IgD-negative memory B cell (primary cell): ENCODE data around the gene GRHL1. TPM values are rescaled to one million over a fixed set of nuclear protein-coding genes. Genes with fewer than 3 reads are reported as not detected.

ENCODE experiments used
- H3K27ac Mint-ChIP-seq, 3 donors: one replicate each; pipeline ENCODE4 v1.8.0; 2020 to 2022; ENCODE audit warnings: mild to moderate bottlenecking in 3 of 3, mixed read lengths in 3 of 3, moderate library complexity in 1 of 3
- H3K27me3 Mint-ChIP-seq: one replicate; pipeline ENCODE4 v1.8.0; 2021; ENCODE audit warnings: mixed read lengths
- H3K36me3 Mint-ChIP-seq: one replicate; pipeline ENCODE4 v1.8.0; 2020; ENCODE audit warnings: mild to moderate bottlenecking, mixed read lengths
- H3K4me1 Mint-ChIP-seq, 3 donors: one replicate each; pipeline ENCODE4 v1.8.0; 2020 to 2022; ENCODE audit warnings: mixed read lengths in 3 of 3, mild to moderate bottlenecking in 1 of 3
- H3K4me3 Mint-ChIP-seq, 4 donors: one replicate each; pipeline ENCODE4 v1.8.0; 2020 to 2022; ENCODE audit warnings: mild to moderate bottlenecking in 4 of 4, mixed read lengths in 4 of 4, moderate library complexity in 3 of 4
- H3K9me3 Mint-ChIP-seq, 3 donors: one replicate each; pipeline ENCODE4 v1.8.0; 2020 to 2021; ENCODE audit warnings: mixed read lengths in 3 of 3, mild to moderate bottlenecking in 1 of 3
- polyA plus RNA-seq: library from polyadenylated mRNA; unstranded; fragments of 300-500 nt; fragmentation: Illumina TruSeq; gene quantifications from one replicate; pipeline ENCODE4 v1.2.3, GENCODE V29; 2021

GRHL1 gene
- polyA plus RNA-seq, 1 donor from 2014 or later = 0.16 TPM

DNA sequence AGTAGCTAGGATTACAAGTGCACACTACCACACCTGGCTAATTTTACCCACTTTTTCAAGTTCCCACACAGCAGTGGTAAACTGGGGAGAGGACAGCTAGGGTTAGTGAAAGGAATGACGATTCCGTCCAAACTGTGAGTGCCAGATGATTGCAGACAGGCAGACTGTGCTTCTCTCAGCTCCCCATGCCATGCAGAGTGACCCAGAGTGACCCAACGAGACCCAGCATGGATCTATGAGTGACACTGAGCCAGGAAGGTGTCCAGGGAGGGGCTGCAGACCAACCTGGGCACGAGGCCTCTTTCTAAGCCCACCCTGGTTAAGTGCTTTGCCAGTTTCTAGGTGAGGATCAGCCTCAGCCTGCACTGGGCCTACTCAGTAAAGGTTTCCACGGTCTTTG, 84.1 kb downstream of the GRHL1 start:
- Mint-ChIP-seq H3K36me3 (peaks cover 1% of the 10 kb centered on the region), H3K27ac (peak overlapping the region in 1 of 3 donors; percentile 60), H3K4me3 (peak overlapping the region in 1 of 4 donors; percentile 9)

DNA sequence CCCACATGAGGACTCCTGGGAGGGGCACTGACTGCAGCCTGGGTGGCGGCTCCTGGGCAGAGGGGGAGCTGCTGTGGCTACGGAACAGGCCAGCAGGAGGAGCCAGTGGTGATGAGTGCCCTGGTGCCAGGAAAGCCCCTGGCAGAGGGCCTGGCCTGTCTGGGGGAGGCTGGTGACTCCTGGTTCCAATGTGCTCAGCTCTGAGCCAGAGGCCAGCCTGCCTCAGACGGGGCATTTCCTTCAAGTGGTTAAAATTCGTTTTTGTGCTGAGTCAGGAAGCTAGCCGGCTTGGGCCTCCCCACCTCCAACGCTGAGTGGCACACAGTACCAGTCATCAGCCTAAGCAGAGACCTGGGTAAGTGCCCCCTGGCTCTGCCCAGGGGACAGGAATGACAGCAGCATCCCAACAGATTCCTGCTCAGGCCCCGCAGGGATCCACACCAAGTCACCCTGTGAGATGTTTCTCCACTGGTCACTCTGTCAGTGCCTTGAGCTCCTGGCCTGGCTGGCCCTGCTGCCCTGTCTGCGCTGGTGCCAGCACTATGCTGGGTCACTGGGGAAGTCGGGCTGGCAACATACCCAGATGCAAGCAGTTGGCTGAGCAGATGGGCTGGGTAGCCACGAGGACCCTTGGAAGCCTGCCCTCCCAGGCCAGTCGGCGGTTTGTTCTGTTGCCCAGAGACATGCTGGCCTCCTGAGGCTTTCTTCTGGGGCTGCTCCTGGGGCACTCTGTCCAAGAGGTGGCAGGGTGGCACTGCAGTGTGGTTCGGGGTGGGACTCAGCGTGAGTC, 84.8 kb downstream of the GRHL1 start:
- Mint-ChIP-seq H3K36me3 (peaks cover 1% of the 10 kb centered on the region), H3K4me1 (peaks cover 27 to 29% (median 29%) of the 10 kb centered on the region in 3 donors), H3K9me3 (no peaks in the 10 kb centered on the region), H3K4me3 (peak overlapping the region in 1 of 4 donors; percentile 29), H3K27ac (peak overlapping the region in 1 of 3 donors; percentile 60), H3K27me3 (no peaks in the 10 kb centered on the region)

More for the DNA sequence above, 84.1 kb downstream of the GRHL1 start:
- Mint-ChIP-seq H3K9me3 (no peaks in the 10 kb centered on the region), H3K27me3 (no peaks in the 10 kb centered on the region), H3K4me1 (peaks cover 25 to 28% (median 27%) of the 10 kb centered on the region in 3 donors)

DNA sequence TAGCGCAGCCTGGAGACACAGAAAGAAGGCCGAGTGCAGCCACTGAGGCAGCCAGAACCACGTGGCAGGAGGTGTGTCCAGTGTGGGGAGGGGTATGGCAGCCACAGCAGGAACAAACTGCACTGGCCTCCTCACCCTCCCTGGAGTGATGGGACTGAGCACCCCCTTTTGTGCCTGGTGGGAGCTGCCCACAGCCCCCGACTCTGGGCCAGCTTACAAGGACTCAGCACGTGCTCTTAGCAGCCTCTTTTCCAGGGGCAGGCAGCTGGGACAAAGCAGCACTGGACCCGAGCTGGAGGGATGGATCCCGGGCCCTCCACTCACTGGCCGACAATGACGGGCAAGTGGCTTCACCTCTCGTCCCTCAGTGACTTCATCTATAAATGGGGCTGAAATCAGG, 86.6 kb downstream of the GRHL1 start:
- Mint-ChIP-seq H3K27ac (peak overlapping the region in 2 of 3 donors; percentile 72 to 82), H3K4me1 (peaks cover 23 to 34% (median 27%) of the 10 kb centered on the region in 3 donors), H3K4me3 (peak overlapping the region in 1 of 4 donors; percentile 40)

DNA sequence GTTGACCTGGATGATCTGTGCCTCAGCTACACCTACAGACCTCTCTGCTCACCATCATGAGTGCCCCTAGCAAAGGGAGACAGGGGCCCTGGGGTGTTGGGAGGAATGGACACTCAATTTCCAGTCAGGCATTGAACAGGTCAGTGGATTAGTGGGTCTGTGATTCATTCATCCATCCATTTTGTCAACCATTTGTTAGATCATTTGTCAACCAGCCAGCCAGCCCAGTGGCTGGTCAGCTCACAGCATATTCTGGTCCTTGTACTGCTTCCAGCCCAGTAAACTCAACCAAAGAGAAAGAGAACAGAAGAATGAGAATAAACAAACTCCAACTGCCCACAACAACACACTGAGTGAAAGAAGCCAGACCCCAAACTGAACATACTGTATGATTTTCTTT, 87.2 kb downstream of the GRHL1 start:
- no peaks in the 10 kb centered on the region for H3K27me3 Mint-ChIP-seq
- no peaks in the 10 kb centered on the region for H3K9me3 Mint-ChIP-seq
- peak overlapping the region in 1 of 4 donors; percentile 68 for H3K4me3 Mint-ChIP-seq
- H3K27ac Mint-ChIP-seq = peak overlapping the region in 2 of 3 donors; percentile 82 to 95
- peaks cover 1% of the 10 kb centered on the region for H3K36me3 Mint-ChIP-seq
- H3K4me1 Mint-ChIP-seq = peaks cover 23 to 34% (median 27%) of the 10 kb centered on the region in 3 donors

More for the DNA sequence above, 86.6 kb downstream of the GRHL1 start:
- H3K9me3 Mint-ChIP-seq = no peaks in the 10 kb centered on the region
- no peaks in the 10 kb centered on the region for H3K27me3 Mint-ChIP-seq
- peaks cover 1% of the 10 kb centered on the region for H3K36me3 Mint-ChIP-seq

DNA sequence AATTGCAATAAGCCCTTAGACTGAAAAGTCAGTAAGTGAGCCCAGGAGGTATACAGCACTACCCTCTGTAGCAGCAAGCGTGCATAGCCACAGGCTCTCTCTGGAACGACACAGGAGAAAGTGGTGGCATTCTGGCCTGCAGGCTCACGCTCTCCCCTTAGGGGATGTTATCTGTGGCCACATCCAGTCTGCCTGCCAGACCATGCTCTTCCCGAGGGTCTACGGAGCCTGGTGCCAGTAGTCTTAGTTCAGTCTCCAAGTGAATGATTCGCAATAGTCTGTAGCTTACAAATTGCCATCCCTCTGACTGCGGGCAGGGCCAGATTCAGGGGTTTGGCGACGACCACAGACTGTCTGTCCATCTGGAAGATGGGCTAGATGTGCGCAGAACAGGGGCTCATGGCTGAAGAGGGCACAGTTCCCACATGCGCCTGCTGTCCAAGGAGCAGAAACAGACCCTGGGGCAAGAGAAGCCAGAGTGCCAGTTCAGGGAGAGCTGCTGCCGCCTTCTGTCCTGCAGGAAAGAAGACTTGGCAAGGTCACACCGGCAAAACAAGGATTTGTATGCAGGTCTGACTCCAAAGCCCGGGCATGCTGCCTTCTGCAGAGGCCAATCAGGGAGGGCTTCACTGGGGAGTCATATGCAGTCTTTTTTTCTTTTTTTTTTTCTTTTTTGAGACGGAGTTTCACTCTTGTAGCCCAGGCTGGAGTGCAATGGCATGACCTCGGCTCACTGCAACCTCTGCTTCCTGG, 88.3 kb downstream of the GRHL1 start:
- Mint-ChIP-seq H3K27me3 (no peaks in the 10 kb centered on the region), H3K4me1 (peaks cover 17 to 32% (median 25%) of the 10 kb centered on the region in 3 donors), H3K9me3 (no peaks in the 10 kb centered on the region), H3K4me3 (peak overlapping the region in 3 of 4 donors; percentile 9 to 95 (median 19)), H3K36me3 (no peaks in the 10 kb centered on the region), H3K27ac (peak overlapping the region; percentile 19 to 95 (median 46))

DNA sequence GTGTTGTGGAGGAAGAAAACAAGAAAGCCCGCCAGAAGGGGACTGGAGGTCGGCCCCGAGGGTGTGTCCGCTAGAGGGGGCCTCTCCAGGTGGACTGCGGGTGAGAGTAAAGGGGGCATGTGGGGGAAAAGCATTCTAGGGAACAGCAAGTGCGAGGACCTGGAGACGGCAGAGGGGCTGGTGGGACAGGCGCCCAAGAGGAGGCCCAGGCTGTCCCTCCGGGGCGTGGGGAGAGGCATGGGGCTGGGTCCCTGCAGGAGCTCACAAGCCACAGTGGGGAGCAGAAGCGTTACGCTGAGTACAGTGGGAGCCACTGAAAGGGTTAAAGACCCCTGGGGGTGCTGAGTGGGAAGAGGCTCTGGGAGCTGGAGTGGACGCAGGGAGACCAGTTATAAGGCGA, 90.2 kb downstream of the GRHL1 start:
- H3K4me1 Mint-ChIP-seq = peaks cover 10 to 31% (median 22%) of the 10 kb centered on the region in 3 donors
- H3K4me3 Mint-ChIP-seq = peak overlapping the region in 3 of 4 donors; percentile 94 to 95 (median 95)
- H3K27ac Mint-ChIP-seq = peak overlapping the region in 2 of 3 donors; percentile 77 to 95
- no peaks in the 10 kb centered on the region for H3K36me3 Mint-ChIP-seq
- no peaks in the 10 kb centered on the region for H3K9me3 Mint-ChIP-seq
- no peaks in the 10 kb centered on the region for H3K27me3 Mint-ChIP-seq

DNA sequence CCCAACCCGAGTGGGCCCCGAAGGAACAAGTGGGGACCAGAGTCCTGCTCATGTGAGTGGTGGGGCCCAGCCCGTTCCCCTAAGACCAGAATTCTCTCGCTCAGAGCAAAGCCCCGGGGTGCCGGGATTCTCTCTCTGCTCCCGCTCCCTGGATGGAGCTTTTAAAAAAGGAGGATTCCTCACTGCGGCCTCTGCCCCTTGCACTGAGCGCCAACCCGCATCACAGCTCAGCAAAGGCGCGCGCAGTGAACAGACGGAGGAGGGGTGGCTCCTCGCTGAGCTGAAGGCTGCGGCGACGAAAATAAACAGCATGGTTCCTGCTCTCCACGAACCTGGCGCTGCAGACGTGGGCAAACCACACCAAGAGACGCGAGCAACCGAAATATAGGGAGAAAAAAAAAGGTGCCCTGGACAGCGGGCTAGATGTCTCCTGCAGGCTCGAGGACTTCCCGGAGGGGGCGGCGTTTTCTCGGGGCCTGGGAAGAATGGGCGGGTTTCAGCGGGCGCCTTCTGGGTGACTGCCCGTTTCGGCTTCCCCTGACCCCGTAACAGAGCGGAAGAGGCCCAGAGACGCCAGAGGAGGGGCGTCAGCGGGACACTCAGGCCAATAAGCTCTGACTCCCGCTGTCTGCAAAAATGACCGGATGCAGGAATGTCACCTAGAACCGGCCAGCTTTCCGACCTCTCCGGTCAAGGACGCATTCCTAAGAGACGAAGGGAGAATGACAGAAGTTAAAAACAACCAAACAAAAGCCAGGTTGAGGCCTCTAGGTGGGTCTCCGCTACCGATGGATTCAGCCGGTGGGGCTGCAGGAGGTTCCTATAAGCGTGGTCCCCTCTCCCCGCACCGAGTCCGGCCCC, 91.0 kb downstream of the GRHL1 start:
- no peaks in the 10 kb centered on the region for H3K27me3 Mint-ChIP-seq
- peaks cover 2% of the 10 kb centered on the region for H3K36me3 Mint-ChIP-seq
- H3K4me3 Mint-ChIP-seq = peak overlapping the region; percentile 80 to 95 (median 94)
- peak overlapping the region; percentile 93 to 97 (median 95) for H3K27ac Mint-ChIP-seq
- H3K9me3 Mint-ChIP-seq = no peaks in the 10 kb centered on the region
- H3K4me1 Mint-ChIP-seq = peaks cover 12 to 37% (median 25%) of the 10 kb centered on the region in 3 donors

DNA sequence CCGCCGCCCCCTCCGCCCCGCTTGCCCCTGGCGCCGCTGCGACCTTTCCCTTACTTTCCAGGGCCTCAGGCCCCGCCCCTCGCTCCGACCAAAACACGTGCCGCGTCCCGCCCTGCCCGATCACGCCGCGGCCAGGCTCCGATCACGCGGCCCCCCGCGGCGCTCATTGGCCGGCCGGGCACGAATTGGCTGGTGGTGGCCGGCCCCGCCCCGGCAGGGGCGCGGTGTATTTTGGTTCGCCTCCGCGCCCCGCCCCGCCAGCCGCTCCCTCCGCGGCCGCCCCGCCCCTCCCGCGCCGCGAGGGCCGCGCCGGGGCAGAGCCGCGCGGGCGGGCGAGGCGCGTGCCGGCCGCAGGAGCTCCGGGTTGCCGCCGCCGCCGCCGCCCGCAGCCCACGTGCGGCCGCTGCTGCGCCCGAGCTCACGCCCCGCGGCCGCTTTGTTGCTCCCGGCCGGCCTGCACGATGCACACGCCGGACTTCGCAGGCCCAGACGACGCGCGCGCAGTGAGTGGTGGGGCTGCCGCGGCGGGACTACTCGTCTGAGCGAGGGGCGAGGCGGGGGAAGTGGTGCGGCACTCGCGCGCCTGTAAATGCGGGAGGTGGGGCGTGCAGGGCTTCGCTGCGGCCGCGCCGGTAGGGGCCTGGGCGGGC, 91.9 kb downstream of the GRHL1 start, which contains the start of gene KLF11:
Gene KLF11 (plus strand): TSS at position 295 of the 650 bp plus-strand sequence. CDS start 167 bp downstream, at position 462.
- H3K4me3 Mint-ChIP-seq = peak within 1 kb of the TSS; percentile 80 to 95 (median 94)
- H3K27me3 Mint-ChIP-seq = no peaks in the 10 kb centered on the region
- peaks cover 2% of the 10 kb centered on the region for H3K36me3 Mint-ChIP-seq
- no peaks in the 10 kb centered on the region for H3K9me3 Mint-ChIP-seq
- peaks cover 12 to 38% (median 27%) of the 10 kb centered on the region in 3 donors for H3K4me1 Mint-ChIP-seq
- H3K27ac Mint-ChIP-seq = peak within 1 kb of the TSS; percentile 95 to 97 (median 97)

DNA sequence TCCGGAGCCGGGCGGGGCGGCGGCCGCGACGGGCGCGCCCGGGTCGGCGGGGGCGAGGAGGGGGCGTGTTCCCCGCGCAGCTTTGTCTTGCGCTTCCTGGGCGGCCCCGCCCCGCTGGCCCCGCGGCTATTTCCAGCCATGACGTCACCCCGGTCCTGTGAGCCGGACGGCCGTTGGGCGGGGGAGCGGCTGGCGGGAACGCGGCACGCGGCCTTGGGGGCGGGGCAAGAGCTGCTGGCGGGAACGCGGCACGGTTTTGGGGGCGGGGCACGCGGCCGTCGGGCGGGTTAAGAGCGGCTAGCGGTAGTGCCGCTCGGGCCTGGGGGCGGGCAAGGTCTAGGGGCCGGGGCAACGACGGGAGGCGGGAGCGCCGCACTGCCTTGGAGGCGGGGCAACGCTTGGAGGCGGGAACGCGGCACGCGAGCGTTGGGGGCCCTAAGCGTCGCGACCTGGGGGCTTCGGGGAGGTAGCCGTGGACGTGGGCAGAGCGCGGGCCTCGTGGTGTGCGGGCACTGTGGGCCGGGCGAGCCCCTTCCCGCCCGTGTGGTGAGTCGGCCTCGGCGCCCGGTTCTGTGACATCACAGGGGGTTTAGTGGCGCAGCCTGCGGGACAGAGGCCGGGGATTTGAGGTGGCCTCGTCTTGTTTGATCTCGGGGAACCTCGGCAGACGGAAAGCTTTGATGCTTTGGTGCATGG, 92.6 kb downstream of the GRHL1 start:
- Mint-ChIP-seq H3K27ac (peak overlapping the region; percentile 95 to 97 (median 95)), H3K4me1 (peaks cover 14 to 39% (median 23%) of the 10 kb centered on the region in 3 donors), H3K36me3 (peaks cover 2% of the 10 kb centered on the region), H3K4me3 (peak overlapping the region; percentile 76 to 94 (median 90)), H3K9me3 (no peaks in the 10 kb centered on the region), H3K27me3 (no peaks in the 10 kb centered on the region)

DNA sequence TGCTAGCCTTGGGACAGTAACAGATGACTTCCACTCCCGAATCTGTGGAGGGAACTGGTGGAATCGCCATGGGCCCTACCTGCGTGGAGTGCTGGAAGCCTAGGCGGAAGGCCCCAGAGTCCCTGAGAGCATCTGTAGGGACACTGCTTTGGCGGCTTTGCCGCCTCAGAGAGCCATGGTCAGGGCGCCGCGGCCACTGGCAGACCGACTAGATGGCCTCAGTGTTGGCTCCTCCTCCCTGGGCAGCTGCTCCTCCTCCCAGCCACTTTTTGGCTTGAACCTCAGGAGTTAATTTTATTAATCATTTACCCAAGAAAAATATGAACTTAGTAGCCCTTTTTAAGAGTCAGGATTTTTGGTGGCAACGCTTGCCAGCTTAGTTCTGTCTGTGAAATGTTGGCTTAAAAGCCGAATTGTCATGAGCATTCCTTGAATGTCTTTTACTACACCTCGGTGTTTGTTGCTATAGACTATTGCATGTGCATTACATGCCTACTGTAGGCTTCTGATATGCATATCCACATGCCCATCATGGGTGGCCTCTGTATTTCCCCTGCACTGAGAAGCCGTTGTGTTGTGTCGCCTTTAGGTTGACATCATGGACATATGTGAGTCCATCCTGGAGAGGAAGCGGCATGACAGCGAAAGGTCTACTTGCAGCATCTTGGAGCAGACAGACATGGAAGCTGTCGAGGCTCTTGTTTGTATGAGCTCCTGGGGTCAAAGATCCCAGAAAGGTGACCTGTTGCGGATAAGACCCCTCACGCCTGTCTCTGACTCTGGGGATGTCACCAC, 94.3 kb downstream of the GRHL1 start:
- no peaks in the 10 kb centered on the region for H3K27me3 Mint-ChIP-seq
- no peaks in the 10 kb centered on the region for H3K9me3 Mint-ChIP-seq
- H3K36me3 Mint-ChIP-seq = peaks cover 2% of the 10 kb centered on the region
- peaks cover 9 to 31% (median 22%) of the 10 kb centered on the region in 3 donors for H3K4me1 Mint-ChIP-seq
- H3K4me3 Mint-ChIP-seq = peak overlapping the region in 3 of 4 donors; percentile 50 to 87 (median 82)
- H3K27ac Mint-ChIP-seq = peak overlapping the region; percentile 64 to 97 (median 95)

DNA sequence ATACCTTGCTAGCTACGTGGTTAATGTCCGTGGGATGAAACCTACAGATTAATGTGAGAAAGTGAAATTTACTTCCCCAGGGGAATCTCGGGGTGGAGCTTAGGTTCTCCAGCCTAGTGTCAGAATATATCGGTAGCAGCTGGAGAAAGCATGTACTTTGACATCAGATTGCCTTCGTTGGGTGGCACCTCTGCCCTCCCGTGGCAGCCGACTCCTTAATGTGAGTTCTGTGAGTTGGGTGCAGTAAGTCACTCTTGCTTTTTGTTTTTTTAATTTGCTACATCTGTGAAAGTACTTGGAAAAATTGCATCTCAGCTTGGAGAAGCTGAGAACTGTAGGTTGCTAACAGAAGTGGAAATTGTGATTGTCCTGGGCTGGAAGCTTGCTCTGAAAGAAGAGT, 95.4 kb downstream of the GRHL1 start:
- H3K4me1 Mint-ChIP-seq = peaks cover 7 to 29% (median 21%) of the 10 kb centered on the region in 3 donors
- peaks cover 2% of the 10 kb centered on the region for H3K36me3 Mint-ChIP-seq
- no peaks in the 10 kb centered on the region for H3K9me3 Mint-ChIP-seq
- no peaks in the 10 kb centered on the region for H3K27me3 Mint-ChIP-seq
- peak overlapping the region in 2 of 3 donors; percentile 83 to 95 for H3K27ac Mint-ChIP-seq
- H3K4me3 Mint-ChIP-seq = peak overlapping the region in 1 of 4 donors; percentile 87

DNA sequence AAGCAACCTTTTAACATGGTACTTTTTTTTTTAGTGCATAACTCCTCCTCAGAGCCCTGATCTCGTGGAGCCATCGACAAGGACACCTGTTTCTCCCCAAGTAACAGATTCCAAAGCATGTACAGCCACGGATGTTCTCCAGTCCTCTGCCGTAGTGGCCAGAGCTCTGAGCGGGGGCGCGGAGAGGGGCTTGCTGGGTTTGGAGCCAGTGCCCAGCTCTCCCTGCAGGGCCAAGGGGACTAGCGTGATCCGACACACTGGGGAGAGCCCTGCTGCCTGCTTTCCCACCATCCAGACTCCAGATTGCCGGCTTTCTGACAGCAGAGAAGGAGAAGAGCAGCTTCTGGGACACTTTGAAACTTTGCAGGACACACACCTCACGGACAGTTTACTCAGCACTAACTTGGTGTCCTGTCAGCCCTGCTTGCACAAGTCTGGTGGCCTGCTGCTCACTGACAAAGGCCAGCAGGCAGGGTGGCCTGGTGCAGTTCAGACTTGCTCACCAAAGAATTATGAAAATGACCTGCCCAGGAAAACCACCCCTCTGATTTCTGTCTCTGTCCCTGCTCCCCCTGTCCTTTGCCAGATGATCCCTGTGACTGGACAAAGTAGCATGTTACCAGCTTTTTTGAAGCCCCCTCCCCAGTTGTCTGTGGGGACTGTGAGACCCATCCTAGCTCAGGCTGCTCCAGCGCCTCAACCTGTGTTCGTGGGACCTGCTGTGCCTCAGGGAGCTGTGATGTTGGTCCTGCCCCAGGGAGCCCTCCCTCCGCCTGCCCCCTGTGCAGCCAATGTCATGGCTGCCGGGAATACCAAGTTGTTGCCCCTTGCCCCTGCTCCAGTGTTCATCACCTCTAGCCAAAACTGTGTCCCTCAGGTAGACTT, 96.4 kb downstream of the GRHL1 start:
- Mint-ChIP-seq H3K4me3 (peak overlapping the region in 1 of 4 donors; percentile 87), H3K9me3 (no peaks in the 10 kb centered on the region), H3K4me1 (peaks cover 7 to 25% (median 19%) of the 10 kb centered on the region in 3 donors), H3K27me3 (no peaks in the 10 kb centered on the region), H3K36me3 (peaks cover 2% of the 10 kb centered on the region), H3K27ac (peak overlapping the region in 2 of 3 donors; percentile 90 to 95)
